DND-41 (cell line): ENCODE results near the gene BCL11B.

Experiments
- EZH2 ChIP-seq: IDR thresholded peaks from 3 replicates; pipeline ENCODE4 v1.6.1; 2012; ENCODE audit warnings: borderline replicate concordance, low read depth, mild to moderate bottlenecking, moderate library complexity, low read length, inconsistent platforms; ENCODE audit not compliant: severe bottlenecking
- TF ChIP-seq, protein P1 (sequence below): IDR thresholded peaks from 2 replicates; pipeline ENCODE4 v1.5.1; 2012; ENCODE audit warnings: borderline replicate concordance, low read length, moderate library complexity, mild to moderate bottlenecking; ENCODE audit not compliant: poor library complexity, severe bottlenecking; ENCODE audit errors: extremely low read depth

DNA sequence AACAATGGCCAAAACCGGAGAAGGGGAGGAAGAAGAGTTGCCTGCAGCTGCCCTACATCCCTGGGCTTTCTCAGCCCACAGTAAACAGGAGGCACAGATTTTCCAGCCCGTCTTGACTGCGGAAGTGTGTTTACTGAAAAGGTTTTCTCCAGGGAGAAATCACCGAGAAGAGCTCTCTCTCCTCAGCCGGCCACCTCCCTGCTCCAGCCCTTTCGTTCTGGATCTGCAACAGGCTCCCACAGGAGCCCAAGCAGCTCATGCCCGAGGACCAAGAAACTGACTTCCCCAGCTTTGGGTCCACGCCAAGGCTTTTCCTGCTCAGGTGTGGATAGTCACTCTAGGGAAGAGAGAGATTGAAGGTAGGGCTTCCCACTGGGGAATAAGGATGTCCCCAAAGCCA lies 61.7 kb downstream of the BCL11B start:
- TF ChIP-seq, protein P1, sequence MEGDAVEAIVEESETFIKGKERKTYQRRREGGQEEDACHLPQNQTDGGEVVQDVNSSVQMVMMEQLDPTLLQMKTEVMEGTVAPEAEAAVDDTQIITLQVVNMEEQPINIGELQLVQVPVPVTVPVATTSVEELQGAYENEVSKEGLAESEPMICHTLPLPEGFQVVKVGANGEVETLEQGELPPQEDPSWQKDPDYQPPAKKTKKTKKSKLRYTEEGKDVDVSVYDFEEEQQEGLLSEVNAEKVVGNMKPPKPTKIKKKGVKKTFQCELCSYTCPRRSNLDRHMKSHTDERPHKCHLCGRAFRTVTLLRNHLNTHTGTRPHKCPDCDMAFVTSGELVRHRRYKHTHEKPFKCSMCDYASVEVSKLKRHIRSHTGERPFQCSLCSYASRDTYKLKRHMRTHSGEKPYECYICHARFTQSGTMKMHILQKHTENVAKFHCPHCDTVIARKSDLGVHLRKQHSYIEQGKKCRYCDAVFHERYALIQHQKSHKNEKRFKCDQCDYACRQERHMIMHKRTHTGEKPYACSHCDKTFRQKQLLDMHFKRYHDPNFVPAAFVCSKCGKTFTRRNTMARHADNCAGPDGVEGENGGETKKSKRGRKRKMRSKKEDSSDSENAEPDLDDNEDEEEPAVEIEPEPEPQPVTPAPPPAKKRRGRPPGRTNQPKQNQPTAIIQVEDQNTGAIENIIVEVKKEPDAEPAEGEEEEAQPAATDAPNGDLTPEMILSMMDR: no peak
- TF ChIP-seq EZH2: no peak
